ENCODE results near the gene STPG1.

DNA sequence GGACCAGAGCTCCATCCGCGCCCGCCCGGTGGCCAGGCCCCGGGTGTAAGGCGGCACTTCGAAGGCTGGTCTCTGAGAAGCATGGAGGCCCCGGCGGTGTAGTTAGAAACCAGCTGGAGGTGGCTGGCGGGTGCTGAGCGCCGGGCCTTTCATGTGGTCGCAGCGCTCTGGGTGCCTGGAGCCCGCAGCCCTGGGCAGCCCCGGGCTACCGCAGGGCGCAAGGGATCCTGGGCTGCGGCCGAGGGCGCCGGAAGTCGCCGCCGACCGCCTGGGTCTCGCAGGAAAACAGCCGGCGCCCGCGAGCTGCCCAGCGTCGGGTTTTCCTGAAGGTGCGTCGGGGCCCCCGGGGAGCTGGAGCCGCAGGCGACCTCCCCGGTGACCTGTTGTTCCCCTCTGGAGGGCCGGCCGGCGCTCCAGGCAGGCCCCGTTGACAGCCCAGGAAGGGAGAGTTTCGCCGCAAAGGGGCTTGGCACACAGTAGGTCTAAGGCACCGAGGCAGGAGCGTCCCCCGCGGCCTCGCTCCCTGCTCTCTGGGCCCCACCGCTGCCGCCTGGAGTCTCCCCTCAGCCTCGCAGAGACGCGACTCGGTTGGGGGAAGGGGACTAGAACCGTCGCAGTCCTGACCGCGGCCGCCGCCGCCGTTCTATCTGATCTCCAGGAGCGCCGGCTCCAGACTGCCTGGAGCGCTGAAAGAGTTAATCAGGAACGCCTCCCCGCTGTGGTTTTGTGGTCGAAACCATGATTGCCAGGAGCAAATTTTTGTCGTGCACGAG is 91.7 kb downstream of the STPG1 start:
- TF ChIP-seq POLR2A (IDR thresholded peaks at IDR 0.05), result peak in 1 of 4 donors; percentile 35
- TF ChIP-seq, protein P1, sequence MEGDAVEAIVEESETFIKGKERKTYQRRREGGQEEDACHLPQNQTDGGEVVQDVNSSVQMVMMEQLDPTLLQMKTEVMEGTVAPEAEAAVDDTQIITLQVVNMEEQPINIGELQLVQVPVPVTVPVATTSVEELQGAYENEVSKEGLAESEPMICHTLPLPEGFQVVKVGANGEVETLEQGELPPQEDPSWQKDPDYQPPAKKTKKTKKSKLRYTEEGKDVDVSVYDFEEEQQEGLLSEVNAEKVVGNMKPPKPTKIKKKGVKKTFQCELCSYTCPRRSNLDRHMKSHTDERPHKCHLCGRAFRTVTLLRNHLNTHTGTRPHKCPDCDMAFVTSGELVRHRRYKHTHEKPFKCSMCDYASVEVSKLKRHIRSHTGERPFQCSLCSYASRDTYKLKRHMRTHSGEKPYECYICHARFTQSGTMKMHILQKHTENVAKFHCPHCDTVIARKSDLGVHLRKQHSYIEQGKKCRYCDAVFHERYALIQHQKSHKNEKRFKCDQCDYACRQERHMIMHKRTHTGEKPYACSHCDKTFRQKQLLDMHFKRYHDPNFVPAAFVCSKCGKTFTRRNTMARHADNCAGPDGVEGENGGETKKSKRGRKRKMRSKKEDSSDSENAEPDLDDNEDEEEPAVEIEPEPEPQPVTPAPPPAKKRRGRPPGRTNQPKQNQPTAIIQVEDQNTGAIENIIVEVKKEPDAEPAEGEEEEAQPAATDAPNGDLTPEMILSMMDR (IDR thresholded peaks at IDR 0.05), result peak in 1 of 6 experiments; percentile 8
- TF ChIP-seq EP300 (IDR thresholded peaks at IDR 0.05), result no peak
- TF ChIP-seq POLR2AphosphoS5 (IDR thresholded peaks at IDR 0.05), result no peak

Measured in upper lobe of left lung (tissue), 4 donors.